GM10266 (cell line): ENCODE measurements around the gene CPNE1.
A peak's percentile ranks its signal among the peaks of the same experiment; 100 is the strongest.

Experiments used
- DNase-seq: peaks from one replicate; pipeline ENCODE4 v3.0.0; 2012; ENCODE audit errors: extremely low spot score
- TF ChIP-seq, protein P1 (sequence below): IDR thresholded peaks from 2 replicates; pipeline ENCODE4 v1.5.1; 2012; ENCODE audit warnings: mild to moderate bottlenecking, low read depth; ENCODE audit not compliant: control insufficient read depth, insufficient read depth; ENCODE audit errors: missing control alignments

CPNE1 gene

DNA sequence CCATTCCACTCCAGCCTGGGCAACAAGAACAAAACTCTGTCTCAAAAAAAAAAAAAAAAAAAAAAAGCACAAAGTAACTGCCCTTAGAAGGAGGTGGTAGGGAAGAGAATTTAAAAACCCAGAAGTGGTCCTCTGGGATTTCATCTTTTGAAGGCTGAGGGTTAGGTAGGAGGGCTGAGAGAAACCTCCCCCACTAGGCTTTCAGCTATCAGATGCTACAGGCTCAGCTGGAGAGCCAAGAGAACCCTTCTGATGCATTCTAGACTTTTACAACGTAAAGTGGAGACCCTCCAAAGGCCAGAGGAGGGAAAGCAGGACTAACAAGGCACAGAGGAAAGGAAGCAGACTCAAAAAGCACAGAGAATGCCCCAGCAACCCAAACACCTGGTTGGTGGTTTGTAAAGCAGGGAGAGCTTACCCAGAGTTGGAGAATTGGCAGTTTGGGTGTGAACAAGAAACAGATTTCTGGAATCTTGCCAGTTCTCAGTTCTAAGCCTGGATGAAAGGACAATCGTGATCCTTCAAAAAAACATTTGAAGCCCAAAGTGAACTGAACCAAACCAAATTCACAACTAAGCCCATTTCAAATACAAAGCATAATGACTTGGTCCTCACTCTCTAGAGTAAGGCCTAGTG, 72.2 kb downstream of the CPNE1 start:
- TF ChIP-seq, protein P1, sequence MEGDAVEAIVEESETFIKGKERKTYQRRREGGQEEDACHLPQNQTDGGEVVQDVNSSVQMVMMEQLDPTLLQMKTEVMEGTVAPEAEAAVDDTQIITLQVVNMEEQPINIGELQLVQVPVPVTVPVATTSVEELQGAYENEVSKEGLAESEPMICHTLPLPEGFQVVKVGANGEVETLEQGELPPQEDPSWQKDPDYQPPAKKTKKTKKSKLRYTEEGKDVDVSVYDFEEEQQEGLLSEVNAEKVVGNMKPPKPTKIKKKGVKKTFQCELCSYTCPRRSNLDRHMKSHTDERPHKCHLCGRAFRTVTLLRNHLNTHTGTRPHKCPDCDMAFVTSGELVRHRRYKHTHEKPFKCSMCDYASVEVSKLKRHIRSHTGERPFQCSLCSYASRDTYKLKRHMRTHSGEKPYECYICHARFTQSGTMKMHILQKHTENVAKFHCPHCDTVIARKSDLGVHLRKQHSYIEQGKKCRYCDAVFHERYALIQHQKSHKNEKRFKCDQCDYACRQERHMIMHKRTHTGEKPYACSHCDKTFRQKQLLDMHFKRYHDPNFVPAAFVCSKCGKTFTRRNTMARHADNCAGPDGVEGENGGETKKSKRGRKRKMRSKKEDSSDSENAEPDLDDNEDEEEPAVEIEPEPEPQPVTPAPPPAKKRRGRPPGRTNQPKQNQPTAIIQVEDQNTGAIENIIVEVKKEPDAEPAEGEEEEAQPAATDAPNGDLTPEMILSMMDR: no peak
- no peak for DNase-seq

DNA sequence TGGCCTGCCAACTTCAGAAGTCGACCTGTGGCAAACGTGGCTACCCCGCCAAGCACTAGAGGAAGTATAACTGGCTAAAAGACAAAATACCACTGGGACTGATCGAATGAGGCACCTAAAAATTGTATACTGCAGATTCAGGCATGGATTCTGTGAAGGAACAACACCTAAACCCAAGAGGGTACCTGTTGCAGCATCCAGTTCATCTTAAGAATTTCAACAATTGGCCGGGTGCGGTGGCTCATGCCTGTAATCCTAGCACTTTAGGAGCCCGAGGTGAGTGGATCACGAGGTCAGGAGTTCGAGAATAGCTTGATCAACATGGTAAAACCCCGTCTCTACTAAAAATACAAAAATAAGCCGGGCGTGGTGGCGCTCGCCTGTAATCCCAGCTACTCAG, 76.3 kb downstream of the CPNE1 start:
- no peak for DNase-seq
- TF ChIP-seq, protein P1: no peak

DNA sequence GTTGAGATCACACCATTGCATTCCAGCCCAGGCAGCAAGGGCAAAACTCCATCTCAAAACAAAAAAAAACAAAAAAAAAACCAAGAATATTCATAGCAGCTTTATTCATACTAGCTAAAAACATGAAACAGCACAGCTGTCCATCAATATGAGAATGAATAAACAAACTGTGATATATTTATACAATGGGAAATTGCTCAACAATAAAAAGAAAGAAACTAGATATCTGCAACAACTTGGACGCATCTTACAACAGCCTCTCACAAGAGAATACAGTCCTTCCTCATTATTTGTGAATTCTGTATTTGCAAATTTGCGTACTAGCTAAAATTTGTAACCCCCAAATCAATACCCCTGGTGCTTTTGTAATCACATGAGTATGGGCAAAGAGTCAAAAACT, 77.3 kb downstream of the CPNE1 start:
- TF ChIP-seq, protein P1: no peak
- no peak for DNase-seq

DNA sequence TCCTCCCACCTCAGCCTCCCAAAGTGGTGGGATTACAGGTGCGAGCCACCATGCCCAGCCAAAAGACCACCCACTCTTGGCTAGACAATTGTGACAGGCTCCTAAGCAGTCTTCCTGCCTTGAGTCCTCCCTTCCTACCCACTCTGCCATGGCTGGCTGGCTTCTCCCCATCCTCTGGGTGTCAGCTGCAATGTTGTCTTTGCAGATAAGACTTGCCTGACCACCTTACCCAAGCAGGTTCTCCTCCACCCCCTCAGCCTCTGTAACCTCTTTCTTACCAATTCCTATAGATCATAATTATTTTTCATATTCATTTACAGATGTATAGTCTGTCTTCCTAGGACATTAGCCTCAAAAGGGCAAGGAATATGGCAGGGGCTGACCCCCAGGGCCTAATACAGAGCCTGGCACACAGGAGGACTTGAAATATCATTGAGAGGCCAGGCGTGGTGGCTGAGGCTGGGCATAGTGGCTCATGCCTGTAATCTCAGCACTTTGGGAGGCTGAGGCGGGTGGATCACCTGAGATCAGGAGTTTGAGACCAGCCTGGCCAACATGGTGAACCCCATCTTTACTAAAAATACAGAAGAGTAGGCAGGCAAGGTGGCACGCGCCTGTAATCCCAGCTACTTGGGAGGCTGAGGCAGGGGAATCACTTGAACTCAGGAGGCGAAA, 77.8 kb downstream of the CPNE1 start:
- TF ChIP-seq, protein P1: no peak
- no peak for DNase-seq

DNA sequence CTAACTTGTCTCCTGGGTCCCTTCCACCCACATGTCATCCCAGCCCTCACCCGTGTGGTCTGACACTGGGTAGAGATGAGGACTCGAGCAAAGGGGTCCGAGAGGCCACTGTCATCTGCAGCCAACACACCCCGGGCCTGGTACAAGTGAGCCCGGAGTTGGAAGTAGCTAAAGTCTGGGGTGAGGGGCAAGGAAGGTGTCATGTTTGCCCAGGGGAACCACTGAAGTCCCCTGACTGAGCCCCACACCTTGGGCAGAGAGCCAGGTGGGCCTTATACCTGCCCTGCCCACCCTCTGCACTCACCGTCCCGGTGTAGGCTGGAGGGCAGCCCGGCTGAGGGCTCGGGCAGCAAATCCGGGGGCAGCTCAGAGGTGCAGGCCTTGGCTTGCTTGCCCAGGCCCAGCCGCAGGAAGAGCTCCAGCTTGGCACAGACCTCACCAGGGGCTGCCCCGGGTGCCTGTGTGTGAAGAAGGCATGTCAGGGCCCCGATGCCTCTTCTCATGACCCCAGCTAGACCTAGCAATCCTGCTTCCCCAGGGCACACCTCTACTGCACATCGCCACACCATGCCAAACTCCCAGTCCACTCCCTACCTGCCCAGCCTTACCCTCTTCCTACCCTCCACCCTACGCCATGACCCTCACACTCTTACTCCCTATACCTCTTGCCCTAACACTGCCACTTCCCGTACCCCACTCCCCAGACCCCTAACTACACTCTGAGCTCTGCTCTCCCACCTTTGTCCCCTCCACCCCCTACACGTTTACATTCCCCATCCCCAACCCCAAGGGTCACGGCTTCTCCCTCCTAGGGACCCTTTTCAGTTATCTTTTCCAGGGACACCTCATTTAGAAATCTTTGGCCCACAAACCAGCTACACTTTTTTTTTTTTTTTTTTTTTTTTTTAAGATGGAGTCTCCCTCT, 80.8 kb downstream of the CPNE1 start:
- TF ChIP-seq, protein P1: no peak

DNA sequence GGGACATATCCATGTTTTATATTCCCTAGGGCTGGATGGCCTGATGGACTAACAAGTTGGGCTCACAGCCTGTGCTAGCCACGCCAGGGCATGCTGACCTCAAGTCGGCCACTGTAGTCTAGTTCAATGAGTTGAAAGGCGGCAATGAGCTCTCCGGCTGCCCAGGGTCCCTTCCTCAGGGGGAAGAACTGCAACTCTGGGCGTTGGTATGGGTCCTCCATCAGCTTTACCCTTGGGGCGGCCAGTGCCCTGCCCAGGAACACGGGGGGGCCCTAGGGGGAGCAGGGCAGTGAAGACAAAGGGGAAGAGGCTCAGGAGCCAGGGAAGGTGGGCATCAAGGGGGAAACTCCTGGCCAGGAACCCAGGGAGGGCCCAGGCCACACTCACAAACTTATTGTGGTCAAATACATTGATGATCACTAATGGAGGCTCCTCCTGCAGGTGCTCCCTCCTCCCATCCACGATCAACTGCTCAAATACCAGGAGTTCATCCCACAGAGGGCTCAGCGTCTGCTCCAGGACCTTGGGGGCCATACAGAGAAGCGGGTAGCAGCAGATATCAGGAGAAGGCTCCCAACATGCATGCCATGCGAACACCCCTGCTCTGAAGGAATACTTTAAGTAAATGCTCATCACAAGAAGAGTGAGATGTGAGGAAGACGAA, 81.8 kb downstream of the CPNE1 start:
- DNase-seq: peak; percentile 4
- TF ChIP-seq, protein P1: no peak

More for the DNA sequence above, 80.8 kb downstream of the CPNE1 start:
- peak; percentile 6 for DNase-seq
